AG04450 (cell line): ENCODE measurements around the gene DRC7. TPM values are rescaled to one million over a fixed set of nuclear protein-coding genes. Genes with fewer than 3 reads are reported as not detected.
"Not testable (repeated sequence)": the region's sequence is repeated elsewhere in the genome, so short reads cannot be mapped to it uniquely, and the experiment has no call there.

Experiments
- CTCF ChIA-PET: fragments of 300-600, 350-600 bp; formaldehyde crosslinking; extraction: SDS; loops from one replicate; lab custom pipeline; 2022; ENCODE audit warnings: antibody characterized with exemption, inconsistent platforms; lab: Charles Lee
- POLR2A ChIA-PET: fragments of 350-600 bp; formaldehyde crosslinking; extraction: SDS; loops from one replicate; lab custom pipeline; 2021; ENCODE audit warnings: antibody characterized with exemption, inconsistent platforms; lab: Yijun Ruan, JAX
- DNase-seq: peaks from one replicate; pipeline ENCODE4 v3.0.0-alpha.2; 2011; ENCODE audit warnings: low read depth, low spot score
- H3K27ac ChIP-seq: one replicate; pipeline ENCODE4 v1.5.1; 2012; ENCODE audit warnings: low read depth, low read length, control low read depth
- H3K27me3 ChIP-seq: one replicate; pipeline ENCODE4 v1.6.0; 2012; ENCODE audit warnings: low read length; ENCODE audit not compliant: control insufficient read depth, insufficient read depth
- H3K4me3 ChIP-seq: 2 replicates; pipeline ENCODE4 v1.5.1; 2011; ENCODE audit warnings: mild to moderate bottlenecking, low read depth, low read length, control low read depth
- H3K9me3 ChIP-seq: 2 replicates; pipeline ENCODE4 v1.5.1; 2012; ENCODE audit warnings: low read length; ENCODE audit not compliant: control insufficient read depth, insufficient read depth
- polyA plus RNA-seq: library from polyadenylated mRNA; depleted of rRNA; stranded (reverse); fragments of >200 nt; gene quantifications from 2 replicates; pipeline ENCODE4 v1.2.3, GENCODE V29; 2011
- TF ChIP-seq, protein P1 (sequence below): IDR thresholded peaks from 2 replicates; pipeline ENCODE4 v1.5.1; 2011; ENCODE audit warnings: low read depth, low read length, control low read depth, inconsistent platforms

The DRC7 gene
- polyA plus RNA-seq, 1 experiment, result not detected

DNA sequence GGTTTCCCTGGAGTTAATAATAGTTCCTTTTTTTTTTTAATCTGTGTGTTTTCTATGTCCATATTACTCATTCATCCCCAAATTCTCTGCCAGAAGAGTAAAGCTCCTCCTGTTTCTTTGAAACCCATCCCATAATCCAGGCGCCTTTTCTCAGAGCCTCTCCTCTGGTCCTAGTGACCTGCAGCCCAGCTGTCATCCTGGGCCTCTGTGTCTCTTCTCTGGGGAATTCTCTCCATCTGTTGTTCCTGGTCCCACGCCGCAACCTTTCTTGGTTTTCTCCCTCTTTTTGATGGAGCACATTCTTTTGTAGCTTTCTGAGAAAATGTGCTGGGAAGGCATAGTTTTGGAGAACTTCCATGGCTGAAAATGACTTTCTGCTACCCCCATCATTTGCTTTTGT lies 51.2 kb downstream of the DRC7 start:
- H3K9me3 ChIP-seq, result no peaks in the 10 kb centered on the region
- H3K27me3 ChIP-seq, result no peaks in the 10 kb centered on the region
- TF ChIP-seq, protein P1, sequence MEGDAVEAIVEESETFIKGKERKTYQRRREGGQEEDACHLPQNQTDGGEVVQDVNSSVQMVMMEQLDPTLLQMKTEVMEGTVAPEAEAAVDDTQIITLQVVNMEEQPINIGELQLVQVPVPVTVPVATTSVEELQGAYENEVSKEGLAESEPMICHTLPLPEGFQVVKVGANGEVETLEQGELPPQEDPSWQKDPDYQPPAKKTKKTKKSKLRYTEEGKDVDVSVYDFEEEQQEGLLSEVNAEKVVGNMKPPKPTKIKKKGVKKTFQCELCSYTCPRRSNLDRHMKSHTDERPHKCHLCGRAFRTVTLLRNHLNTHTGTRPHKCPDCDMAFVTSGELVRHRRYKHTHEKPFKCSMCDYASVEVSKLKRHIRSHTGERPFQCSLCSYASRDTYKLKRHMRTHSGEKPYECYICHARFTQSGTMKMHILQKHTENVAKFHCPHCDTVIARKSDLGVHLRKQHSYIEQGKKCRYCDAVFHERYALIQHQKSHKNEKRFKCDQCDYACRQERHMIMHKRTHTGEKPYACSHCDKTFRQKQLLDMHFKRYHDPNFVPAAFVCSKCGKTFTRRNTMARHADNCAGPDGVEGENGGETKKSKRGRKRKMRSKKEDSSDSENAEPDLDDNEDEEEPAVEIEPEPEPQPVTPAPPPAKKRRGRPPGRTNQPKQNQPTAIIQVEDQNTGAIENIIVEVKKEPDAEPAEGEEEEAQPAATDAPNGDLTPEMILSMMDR, result no peak
- H3K27ac ChIP-seq, result no peak overlapping the region
- no peak for DNase-seq
- ChIA-PET POLR2A (no interaction called here), CTCF (interaction anchor here (0.5 to 1.8 kb wide), 2 partner anchors 11 to 260 kb away, joined by 3 to 10 read pairs; no protein-coding TSS in a partner anchor)
- no peak overlapping the region for H3K4me3 ChIP-seq

DNA sequence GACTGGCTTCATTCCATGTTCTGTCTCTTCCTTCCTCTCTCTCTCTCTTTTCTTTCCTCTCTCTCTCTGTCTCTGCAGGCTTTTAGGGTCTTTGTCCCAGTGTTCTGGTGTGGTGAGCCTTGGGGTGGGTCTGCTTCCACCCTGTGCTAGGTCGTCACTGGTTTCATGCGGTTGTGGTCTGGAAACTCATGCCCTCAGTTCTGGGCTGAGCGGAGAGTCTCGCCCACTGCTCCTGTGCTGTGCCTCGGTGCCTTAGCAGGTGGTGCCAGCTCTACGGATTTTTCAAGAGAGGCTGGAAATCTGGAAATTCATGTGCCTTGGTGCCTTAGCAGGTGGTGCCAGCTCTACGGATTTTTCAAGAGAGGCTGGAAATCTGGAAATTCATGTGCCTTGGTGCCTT lies 51.7 kb downstream of the DRC7 start:
- H3K27ac ChIP-seq, POLR2A ChIA-PET, DNase-seq, H3K4me3 ChIP-seq, H3K27me3 ChIP-seq, H3K9me3 ChIP-seq: not testable (repeated sequence)
- CTCF ChIA-PET, result interaction anchor here (1.8 kb wide), 1 partner anchor 11 kb away, joined by 10 read pairs; no protein-coding TSS in a partner anchor

DNA sequence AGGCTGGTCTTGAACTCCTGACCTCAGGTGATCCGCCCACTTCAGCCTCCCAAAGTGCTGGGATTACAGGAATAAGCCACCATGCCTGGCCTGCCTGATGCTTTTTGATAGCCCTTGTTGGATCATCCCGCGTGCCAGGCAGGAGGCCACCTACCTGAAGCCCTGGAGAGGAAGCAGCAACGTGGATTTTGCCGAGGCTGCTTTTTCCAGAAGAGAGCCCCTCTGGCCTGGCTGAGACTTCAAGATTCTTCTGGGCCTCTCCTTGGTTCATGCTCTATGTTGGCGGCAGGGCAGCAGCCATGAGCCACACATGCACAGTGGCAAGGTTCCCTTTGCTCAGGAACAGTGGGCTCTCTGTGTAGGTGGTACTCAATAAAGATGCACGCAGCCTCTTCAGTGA lies 52.5 kb downstream of the DRC7 start:
- H3K4me3 ChIP-seq, result no peak overlapping the region
- POLR2A ChIA-PET, result no interaction called here
- H3K27me3 ChIP-seq, result no peaks in the 10 kb centered on the region
- H3K27ac ChIP-seq, result no peak overlapping the region
- CTCF ChIA-PET, result no interaction called here
- DNase-seq, result no peak
- H3K9me3 ChIP-seq, result no peaks in the 10 kb centered on the region
- TF ChIP-seq, protein P1, result no peak

DNA sequence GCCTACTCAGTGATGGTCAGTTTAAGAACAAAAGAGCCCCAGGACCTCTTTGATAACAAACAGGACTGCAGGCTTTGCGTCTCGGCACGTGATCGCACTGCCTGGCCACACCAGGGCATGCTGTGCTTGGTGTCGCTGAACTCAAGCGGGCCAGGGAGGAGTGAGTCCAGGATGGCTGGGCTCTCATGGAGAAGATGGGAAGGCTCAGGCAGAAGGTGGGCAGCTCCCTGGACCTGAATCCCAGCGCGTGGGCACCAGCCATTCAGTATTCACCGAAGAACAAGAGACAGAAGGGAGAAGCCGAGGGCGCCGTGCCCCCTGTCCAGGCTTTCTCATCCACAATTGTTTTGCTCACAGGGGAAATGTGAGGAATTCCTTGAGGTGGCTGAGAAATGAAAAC lies 52.9 kb downstream of the DRC7 start:
- Histone ChIP-seq H3K4me3 (no peak overlapping the region), H3K27ac (no peak overlapping the region), H3K9me3 (no peaks in the 10 kb centered on the region), H3K27me3 (no peaks in the 10 kb centered on the region)
- TF ChIP-seq, protein P1, result no peak
- ChIA-PET POLR2A (no interaction called here), CTCF (no interaction called here)
- no peak for DNase-seq

DNA sequence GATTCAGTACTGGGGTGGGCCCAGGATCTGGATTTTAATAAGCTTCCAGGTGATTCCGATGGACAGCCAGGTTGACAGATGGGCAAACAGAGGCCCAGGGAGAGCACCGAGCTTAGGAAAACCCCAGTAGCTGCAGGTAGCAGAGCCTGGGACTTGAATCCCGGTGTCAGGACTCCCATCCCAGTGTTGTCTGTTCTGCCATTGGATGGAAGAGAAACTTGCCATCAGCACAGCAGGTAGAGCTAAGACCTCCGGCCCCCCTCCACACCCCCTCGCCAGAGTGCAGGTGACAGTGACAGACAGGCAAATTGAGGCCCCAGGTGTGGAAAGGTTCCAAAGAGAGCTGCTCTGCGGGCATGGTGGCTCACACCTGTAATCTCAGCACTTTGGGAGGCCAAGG lies 53.4 kb downstream of the DRC7 start:
- no peak overlapping the region for H3K4me3 ChIP-seq
- DNase-seq, result no peak
- H3K27me3 ChIP-seq, result no peaks in the 10 kb centered on the region
- TF ChIP-seq, protein P1, result no peak
- H3K9me3 ChIP-seq, result no peaks in the 10 kb centered on the region
- ChIA-PET POLR2A (no interaction called here), CTCF (no interaction called here)
- H3K27ac ChIP-seq, result no peak overlapping the region

DNA sequence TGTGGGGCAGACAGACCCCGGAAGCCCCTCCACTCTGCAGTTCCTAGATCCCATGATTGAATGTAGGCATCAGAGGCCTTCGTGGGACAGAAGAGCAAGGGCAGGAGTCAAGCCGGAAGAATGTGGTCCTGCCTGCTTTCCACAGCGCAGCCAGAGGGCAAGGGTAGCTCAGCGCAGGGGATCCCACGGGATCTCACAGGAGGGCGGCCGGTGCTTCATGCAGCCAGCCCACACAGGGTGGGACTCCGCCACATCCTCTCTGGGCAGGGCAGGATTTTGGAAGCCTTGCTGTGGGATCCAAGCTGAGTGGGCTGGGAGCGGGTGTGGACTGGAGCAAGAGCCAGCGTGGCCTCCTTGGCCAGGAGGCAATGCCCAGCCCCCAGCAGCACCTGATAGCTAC lies 54.0 kb downstream of the DRC7 start:
- H3K4me3 ChIP-seq, result no peak overlapping the region
- CTCF ChIA-PET, result no interaction called here
- TF ChIP-seq, protein P1, result no peak
- no peaks in the 10 kb centered on the region for H3K9me3 ChIP-seq
- no peak for DNase-seq
- no peaks in the 10 kb centered on the region for H3K27me3 ChIP-seq
- H3K27ac ChIP-seq, result no peak overlapping the region
- POLR2A ChIA-PET, result no interaction called here
